Lung microvascular endothelial cell (primary cell): Measurements from ENCODE around the gene PMM1. TPM values are rescaled to one million over a fixed set of nuclear protein-coding genes. Genes with fewer than 3 reads are reported as not detected.
"Not testable (repeated sequence)": the region's sequence is repeated elsewhere in the genome, so short reads cannot be mapped to it uniquely, and the experiment has no call there.

Experiments
- DNase-seq, 2 donors: peaks; one replicate each; pipeline versions ENCODE4 v3.0.0 to v3.0.0-alpha.2; 2010; ENCODE audit warnings: low read depth in 2 of 2
- total RNA-seq: library from RNA; depleted of rRNA; stranded (reverse); fragments of >200 nt; gene quantifications from 2 replicates; pipeline ENCODE4 v1.2.1, GENCODE V29; 2014

The PMM1 gene
- 2.2 and 2.6 TPM in 2 replicates for total RNA-seq

- DNase-seq = peak; percentile 99 to 100
Measured at GRCh38 chr22:41589391-41590241, at the start of gene PMM1. Gene PMM1, minus strand, starts transcription at chr22:41589840. Its CDS starts 35 bp downstream, at chr22:41589805.

DNA sequence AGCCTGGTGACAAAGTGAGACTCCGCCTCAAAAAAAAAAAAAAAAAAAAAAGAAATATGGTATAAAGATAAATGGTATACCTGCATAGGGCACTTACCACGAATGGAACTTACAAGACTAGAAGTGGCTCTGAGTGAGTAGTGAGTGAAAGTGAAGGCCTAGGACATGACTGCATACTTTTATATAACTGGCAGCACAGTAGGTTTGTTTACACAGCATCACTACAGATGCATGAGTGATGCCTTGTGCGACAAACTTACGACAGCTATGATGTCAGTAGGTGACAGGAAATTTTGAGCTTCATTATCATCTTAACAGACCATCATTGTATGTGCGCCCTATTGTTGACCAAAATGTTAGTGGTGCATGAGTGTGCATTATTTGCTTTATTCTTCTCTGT lies 49.1 kb upstream of the PMM1 start:
- no peak for DNase-seq

DNA sequence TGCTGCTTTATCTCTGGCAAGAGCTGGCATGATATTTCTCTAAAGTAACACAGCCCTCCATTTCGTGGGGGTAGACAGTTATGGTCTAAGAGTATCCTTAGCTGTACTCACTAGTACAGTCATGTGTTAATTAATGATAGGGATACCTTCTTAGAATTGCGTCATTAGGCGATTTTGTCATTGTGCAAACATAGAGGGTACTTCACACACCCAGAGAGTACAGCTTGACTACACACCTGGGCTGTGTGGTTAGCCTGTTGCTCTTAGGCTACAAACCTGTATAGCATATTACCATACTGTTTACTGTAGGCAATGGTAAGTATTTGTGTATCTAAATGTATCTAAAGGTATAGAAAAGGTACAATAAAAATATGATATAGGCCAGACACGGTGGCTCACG lies 48.5 kb upstream of the PMM1 start:
- DNase-seq = no peak

DNA sequence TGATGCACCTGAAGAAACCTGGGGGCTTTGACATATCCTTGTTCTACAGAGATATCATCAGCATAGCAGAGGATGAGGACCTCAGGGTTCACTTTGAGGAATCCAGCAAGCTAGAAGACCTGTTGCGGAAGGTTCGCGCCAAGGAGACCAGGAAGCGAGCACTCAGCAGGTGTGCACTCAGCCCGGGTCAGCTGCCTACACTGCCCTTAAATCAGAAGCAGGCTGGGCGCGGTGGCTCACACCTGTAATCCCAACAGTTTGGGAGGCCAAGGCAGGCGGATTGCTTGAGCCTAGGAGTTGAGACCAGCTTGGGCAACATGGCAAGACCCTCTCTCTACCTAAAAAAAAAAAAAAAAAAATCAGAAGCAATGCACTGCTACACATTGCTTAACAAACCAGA lies 48.0 kb upstream of the PMM1 start:
- DNase-seq = not testable (repeated sequence)

GRCh38 chr22:41636467-41636866 lies 46.8 kb upstream of the PMM1 start:
- peak in 1 of 2 donors; percentile 29 for DNase-seq

GRCh38 chr22:41634610-41635009 lies 45.0 kb upstream of the PMM1 start:
- not testable (repeated sequence) for DNase-seq

DNA sequence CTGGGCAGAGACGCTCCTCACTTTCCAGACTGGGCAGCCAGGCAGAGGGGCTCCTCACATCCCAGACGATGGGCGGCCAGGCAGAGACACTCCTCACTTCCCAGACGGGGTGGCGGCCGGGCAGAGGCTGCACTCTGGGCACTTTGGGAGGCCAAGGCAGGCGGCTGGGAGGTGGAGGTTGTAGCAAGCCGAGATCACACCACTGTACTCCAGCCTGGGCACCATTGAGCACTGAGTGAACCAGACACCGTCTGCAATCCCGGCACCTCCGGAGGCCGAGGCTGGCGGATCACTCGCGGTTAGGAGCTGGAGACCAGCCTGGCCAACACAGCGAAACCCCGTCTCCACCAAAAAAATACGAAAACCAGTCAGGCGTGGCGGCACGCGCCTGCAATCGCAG lies 42.0 kb upstream of the PMM1 start:
- not testable (repeated sequence) for DNase-seq

DNA sequence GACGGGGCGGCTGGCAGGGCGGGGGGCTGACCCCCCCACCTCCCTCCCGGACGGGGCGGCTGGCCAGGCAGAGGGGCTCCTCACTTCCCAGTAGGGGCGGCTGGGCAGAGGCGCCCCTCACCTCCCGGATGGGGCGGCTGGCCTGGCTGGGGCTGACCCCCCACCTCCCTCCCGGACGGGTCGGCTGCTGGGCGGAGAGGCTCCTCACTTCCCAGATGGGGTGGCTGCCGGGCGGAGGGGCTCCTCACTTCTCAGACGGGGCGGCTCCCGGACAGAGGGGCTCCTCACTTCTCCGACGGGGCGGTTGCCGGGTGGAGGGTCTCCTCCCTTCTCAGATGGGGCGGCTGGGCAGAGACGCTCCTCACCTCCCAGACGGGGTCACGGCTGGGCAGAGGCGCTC lies 41.5 kb upstream of the PMM1 start:
- not testable (repeated sequence) for DNase-seq

GRCh38 chr22:41625577-41625976 lies 35.9 kb upstream of the PMM1 start:
- no peak for DNase-seq

DNA sequence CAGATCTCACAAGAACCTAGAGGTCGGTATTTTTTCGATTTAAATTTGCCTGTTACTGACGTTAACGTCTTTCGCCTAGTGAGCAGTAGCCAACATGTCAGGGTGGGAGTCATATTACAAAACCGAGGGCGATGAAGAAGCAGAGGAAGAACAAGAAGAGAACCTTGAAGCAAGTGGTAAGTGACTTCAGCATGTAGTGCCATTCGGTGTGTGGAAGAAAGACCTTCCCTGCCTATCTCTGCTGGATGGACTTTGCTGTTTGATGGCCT lies 32.2 kb upstream of the PMM1 start:
- DNase-seq = no peak

DNA sequence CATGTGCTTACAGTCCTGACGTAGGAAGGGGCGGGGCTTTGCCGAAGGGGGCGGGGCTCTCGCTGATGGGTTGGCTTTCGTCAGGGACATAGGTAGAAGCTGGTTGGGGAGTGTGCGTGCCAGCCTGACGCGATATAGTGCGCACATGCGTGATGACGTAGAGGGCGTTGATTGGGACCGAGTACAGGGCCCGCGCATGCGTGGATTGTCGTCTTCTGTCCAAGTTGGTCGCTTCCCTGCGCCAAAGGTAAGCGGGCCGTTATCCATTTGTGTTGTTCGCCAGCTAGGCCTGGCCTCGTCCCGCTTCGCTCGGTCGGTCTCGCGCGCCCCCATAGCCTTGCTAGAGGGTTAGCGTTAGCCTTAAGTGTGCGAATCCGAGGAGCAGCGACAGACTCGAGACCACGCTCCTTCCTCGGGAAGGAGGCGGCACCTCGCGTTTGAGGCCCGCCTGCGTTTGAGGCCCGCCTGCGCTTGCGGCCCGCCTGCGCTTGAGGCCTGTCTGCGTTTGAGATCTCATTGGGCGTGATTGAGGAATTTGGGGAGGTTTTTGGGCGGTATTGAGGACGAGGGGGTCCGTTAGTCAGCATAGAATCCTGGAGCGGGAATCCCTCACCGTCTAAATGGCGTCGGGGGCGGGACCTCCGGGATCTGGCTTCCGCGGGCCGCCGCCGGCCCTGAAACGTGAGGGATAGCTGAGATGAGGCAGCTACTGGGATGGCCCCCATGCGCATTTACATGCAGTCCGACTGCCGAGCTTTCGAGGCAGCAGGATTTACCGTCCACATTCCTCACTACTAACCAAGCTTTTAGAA lies 31.7 kb upstream of the PMM1 start, which contains the start of gene XRCC6:
Gene XRCC6 (plus strand): TSS at position 197 of the 812 bp plus-strand sequence. CDS start 710 bp downstream, outside the sequence.
- peak; percentile 100 for DNase-seq

- no peak for DNase-seq
Measured at GRCh38 chr22:41620589-41621098, 31.0 kb upstream of the PMM1 start, which contains the start of gene DESI1. Gene DESI1, minus strand, starts transcription at chr22:41621043. Its CDS starts 204 bp downstream, at chr22:41620839.

GRCh38 chr22:41619979-41620588 lies 30.4 kb upstream of the PMM1 start:
- DNase-seq = peak; percentile 25 to 30

GRCh38 chr22:41613456-41613855 lies 23.8 kb upstream of the PMM1 start:
- DNase-seq = no peak

DNA sequence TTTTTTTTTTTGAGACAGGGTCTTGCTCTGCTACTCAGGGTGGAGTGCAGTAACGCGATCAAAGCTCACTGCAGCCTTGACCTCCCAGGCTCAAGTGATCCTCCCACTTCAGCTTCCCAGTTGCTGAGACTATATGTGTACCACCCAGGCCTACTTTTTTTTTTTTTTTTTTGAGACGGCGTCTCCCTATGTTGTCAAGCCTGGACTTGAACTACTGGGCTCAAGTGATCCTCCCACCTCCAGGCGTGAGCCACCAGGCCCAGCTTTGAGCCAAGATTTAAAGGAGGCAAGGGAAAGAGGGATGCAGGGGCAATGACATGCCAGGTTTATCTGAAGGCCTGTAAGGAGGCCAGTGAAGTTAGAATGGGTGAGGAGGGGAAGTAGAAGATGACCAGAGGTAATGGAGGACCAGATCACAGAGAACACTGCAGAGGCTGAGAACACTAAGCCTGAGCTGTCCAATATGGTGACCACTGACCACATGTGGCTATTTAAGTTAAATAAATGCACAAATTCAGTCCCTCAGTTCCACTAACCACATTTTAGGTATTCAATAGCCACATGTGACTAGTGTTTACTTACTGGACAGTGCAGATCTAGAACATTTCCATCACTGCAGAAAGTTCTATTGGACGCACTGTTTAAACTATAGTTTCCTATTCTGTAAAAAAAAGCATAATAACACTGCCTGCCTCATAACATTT lies 23.1 kb upstream of the PMM1 start:
- DNase-seq = no peak

DNA sequence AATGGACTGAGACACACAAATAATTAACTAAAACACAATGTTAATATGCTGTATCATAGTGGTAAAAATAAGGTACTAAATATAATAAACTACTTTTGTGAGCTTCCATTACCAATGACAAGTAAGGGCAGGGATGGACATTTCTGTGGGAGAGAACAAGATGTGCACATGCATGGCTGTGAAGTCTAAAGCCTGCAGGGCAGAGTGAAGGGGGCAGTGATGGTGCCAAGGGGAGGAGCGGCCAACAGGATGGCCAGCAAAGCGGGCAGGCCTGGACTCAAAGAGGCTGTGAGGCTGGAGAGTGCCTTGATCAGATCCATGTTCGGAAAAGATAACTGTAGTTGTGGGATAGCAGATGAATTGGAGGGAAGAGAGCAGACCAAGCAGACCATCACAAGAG lies 18.7 kb upstream of the PMM1 start:
- no peak for DNase-seq

- no peak for DNase-seq
Measured at GRCh38 chr22:41603873-41604332, 14.3 kb upstream of the PMM1 start.

GRCh38 chr22:41600976-41601375 lies 11.3 kb upstream of the PMM1 start:
- DNase-seq = no peak

GRCh38 chr22:41598891-41599635 lies 9.4 kb upstream of the PMM1 start:
- no peak for DNase-seq

GRCh38 chr22:41598081-41598480 lies 8.4 kb upstream of the PMM1 start:
- peak; percentile 51 to 86 for DNase-seq

DNA sequence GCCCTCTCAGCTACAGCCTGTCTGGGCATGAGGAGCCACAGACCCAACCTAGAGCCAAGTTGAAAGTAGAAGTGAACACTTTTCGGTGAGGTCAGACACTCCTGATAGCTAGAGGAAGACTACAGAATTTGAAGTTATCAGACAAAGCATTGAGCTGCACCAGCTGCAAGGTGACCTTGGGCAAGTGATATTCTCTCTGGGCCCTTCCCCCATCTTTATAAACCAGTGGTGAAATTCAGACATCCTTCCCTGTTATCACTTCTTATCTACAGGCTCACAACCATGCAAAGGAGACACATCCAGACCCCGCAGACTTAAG lies 8.0 kb upstream of the PMM1 start:
- no peak for DNase-seq
